ENCODE measurements around the gene NDOR1.

NDOR1 gene

DNA sequence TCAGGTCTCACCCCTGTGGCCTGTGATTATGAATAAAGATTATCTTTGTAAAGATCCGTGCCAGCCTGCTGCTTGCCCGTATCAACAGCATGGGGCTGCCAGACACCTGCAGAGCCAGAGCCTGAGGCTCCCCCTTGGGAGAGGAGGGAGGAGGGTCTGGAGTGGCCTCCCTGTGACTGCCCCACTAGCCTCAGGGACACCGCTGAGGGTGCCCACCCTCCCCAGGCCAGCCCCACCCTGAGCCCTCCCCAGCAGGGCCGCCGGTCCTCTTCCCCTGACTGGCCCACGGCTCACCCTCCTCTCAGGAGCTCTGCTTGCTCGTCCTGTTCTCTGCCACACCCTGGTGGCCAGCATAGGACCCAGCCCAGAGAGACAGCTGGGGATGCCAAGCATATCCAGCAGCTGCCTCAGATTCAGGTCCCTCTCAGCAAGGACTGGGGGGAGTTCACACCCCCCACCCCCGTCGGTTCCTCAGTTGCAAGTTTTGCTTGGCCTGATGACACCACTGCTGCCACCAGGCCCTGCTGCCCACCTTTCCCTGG is 15.1 kb upstream of the NDOR1 start:
- no peak overlapping the region for H3K18ac ChIP-seq (ENCODE audit: low read length)
- no peak overlapping the region for H3K4ac ChIP-seq (ENCODE audit: low read depth, low read length)
- no CpG with 5 or more reads among the region's 9 CpGs for whole genome bisulfite sequencing (ENCODE audit: extremely low coverage, insufficient coverage, insufficient read length)
- no peak overlapping the region for H2BK5ac ChIP-seq (ENCODE audit: low read depth, low read length, poor library complexity)
- H3K4me3 ChIP-seq (ENCODE audit: low read depth, low read length), result no peak overlapping the region
- no peak overlapping the region for H2BK120ac ChIP-seq (ENCODE audit: insufficient read depth, low read length, poor library complexity)
- H3K4me1 ChIP-seq (ENCODE audit: control insufficient read depth in 1 of 2, insufficient read depth in 2 of 2, low read length in 2 of 2), result peaks cover 17 to 18% of the 10 kb centered on the region in 2 experiments
- no peak overlapping the region for H2AFZ ChIP-seq (ENCODE audit: insufficient read depth, low read length, poor library complexity)
- H3K9me3 ChIP-seq (ENCODE audit: insufficient read depth, low read depth, low read length), result no peaks in the 10 kb centered on the region
- no peak overlapping the region for H3K23ac ChIP-seq (ENCODE audit: low read length)
- peaks cover 8% of the 10 kb centered on the region for H3K79me2 ChIP-seq (ENCODE audit: control insufficient read depth, insufficient read depth, low read length, poor library complexity)
- H3K27ac ChIP-seq (ENCODE audit: low read depth, low read length), result no peak overlapping the region
- H4K12ac ChIP-seq (ENCODE audit: low read depth, low read length), result no peak overlapping the region
- H4K8ac ChIP-seq (ENCODE audit: low read depth, low read length), result no peak overlapping the region
- H3K36me3 ChIP-seq (ENCODE audit: control insufficient read depth in 1 of 2, insufficient read depth in 2 of 2, low read length in 2 of 2), result peaks cover 43 to 46% of the 10 kb centered on the region in 2 experiments
- DNase-seq, result no peak
- H4K91ac ChIP-seq (ENCODE audit: low read depth, low read length), result no peak overlapping the region
- no peak overlapping the region for H3K4me2 ChIP-seq (ENCODE audit: low read length)
- H3K79me1 ChIP-seq (ENCODE audit: low read length), result peaks cover 5% of the 10 kb centered on the region
- H3K9ac ChIP-seq (ENCODE audit: low read length), result no peak overlapping the region
- no peak overlapping the region for H2BK12ac ChIP-seq (ENCODE audit: low read length)
- H2AK5ac ChIP-seq (ENCODE audit: low read length), result no peak overlapping the region
- H3K14ac ChIP-seq (ENCODE audit: low read length), result no peak overlapping the region
- H3K27me3 ChIP-seq (ENCODE audit: insufficient read depth, low read length), result no peaks in the 10 kb centered on the region

DNA sequence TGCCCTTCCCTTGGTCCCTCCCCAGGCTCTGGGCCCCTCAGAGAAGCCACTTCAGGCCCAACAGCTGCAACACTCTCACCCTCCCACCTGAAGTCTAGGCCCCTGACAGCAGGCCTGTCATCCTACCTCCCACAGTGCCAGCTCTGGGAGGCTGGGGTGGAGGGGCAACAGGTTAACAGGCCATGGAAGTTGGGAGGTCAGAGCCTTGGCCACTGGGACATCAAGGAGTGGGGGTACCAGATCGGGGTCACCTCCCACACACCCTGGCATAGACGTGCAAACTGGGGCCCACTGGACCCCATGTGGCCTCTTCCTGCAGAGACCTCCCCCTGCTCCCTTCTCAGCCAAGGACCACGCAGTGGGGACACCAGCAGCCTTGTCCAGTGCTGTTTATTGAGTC is 14.3 kb upstream of the NDOR1 start:
- Histone ChIP-seq H3K4me3 (ENCODE audit: low read depth, low read length) (no peak overlapping the region), H3K14ac (ENCODE audit: low read length) (no peak overlapping the region), H3K4me2 (ENCODE audit: low read length) (no peak overlapping the region), H3K27ac (ENCODE audit: low read depth, low read length) (no peak overlapping the region), H3K36me3 (ENCODE audit: control insufficient read depth in 1 of 2, insufficient read depth in 2 of 2, low read length in 2 of 2) (peaks cover 34 to 39% of the 10 kb centered on the region in 2 experiments), H4K8ac (ENCODE audit: low read depth, low read length) (no peak overlapping the region), H3K79me2 (ENCODE audit: control insufficient read depth, insufficient read depth, low read length, poor library complexity) (peaks cover 8% of the 10 kb centered on the region), H2AFZ (ENCODE audit: insufficient read depth, low read length, poor library complexity) (no peak overlapping the region), H3K79me1 (ENCODE audit: low read length) (peaks cover 5% of the 10 kb centered on the region), H3K9ac (ENCODE audit: low read length) (no peak overlapping the region), H2BK5ac (ENCODE audit: low read depth, low read length, poor library complexity) (no peak overlapping the region), H4K91ac (ENCODE audit: low read depth, low read length) (no peak overlapping the region), H3K4me1 (ENCODE audit: control insufficient read depth in 1 of 2, insufficient read depth in 2 of 2, low read length in 2 of 2) (peaks cover 17 to 18% of the 10 kb centered on the region in 2 experiments), H2BK12ac (ENCODE audit: low read length) (no peak overlapping the region), H3K18ac (ENCODE audit: low read length) (no peak overlapping the region), H3K27me3 (ENCODE audit: insufficient read depth, low read length) (no peaks in the 10 kb centered on the region), H3K23ac (ENCODE audit: low read length) (no peak overlapping the region), H3K9me3 (ENCODE audit: insufficient read depth, low read depth, low read length) (no peaks in the 10 kb centered on the region), H2AK5ac (ENCODE audit: low read length) (no peak overlapping the region), H4K12ac (ENCODE audit: low read depth, low read length) (no peak overlapping the region), H2BK120ac (ENCODE audit: insufficient read depth, low read length, poor library complexity) (no peak overlapping the region), H3K4ac (ENCODE audit: low read depth, low read length) (no peak overlapping the region)
- WGBS (ENCODE audit: extremely low coverage, insufficient coverage, insufficient read length), result no CpG with 5 or more reads among the region's 3 CpGs
- DNase-seq, result no peak

DNA sequence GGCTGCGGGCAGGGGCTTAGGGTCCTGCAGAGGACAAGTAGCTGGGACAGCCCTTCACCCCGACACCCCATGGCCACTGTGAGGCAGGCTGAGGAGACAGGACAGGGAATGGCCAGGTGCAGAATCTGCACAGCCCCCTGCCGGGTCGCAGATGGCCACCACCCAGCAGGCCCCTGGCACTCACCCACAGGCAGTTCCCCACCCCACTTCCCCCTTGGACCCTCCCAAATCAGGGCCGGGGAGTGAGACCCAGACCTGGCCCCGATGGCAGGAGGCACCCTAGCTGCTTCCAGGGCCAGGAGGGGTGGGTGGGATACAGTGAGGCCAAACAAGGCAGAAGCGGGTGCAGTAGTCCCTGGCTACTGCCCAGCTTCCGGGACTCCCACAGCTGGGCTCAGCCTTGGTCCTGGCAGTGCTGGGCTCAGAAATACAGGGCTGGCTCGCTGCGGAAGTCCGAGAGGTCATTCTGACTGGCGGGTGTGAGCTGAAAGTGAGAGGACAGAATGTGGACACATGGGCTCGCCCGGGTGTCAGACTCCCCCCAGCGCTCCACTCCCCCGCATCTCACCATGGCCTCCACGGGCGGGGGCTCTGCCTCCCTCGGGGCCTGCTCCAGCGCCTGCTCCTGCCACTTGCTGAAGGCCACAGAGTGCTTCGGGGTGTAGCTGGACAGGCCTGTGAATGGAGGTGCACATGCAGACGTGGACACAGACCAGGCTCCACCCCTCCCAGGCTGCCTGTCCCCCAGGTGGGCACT is 13.6 kb upstream of the NDOR1 start:
- Histone ChIP-seq H2BK120ac (ENCODE audit: insufficient read depth, low read length, poor library complexity) (no peak overlapping the region), H3K23ac (ENCODE audit: low read length) (no peak overlapping the region), H3K27me3 (ENCODE audit: insufficient read depth, low read length) (no peaks in the 10 kb centered on the region), H2AK5ac (ENCODE audit: low read length) (no peak overlapping the region), H4K91ac (ENCODE audit: low read depth, low read length) (no peak overlapping the region), H3K9me3 (ENCODE audit: insufficient read depth, low read depth, low read length) (no peaks in the 10 kb centered on the region), H3K79me2 (ENCODE audit: control insufficient read depth, insufficient read depth, low read length, poor library complexity) (peaks cover 8% of the 10 kb centered on the region), H3K4ac (ENCODE audit: low read depth, low read length) (no peak overlapping the region), H3K14ac (ENCODE audit: low read length) (no peak overlapping the region), H2BK5ac (ENCODE audit: low read depth, low read length, poor library complexity) (no peak overlapping the region), H4K12ac (ENCODE audit: low read depth, low read length) (no peak overlapping the region), H3K9ac (ENCODE audit: low read length) (no peak overlapping the region), H3K4me2 (ENCODE audit: low read length) (no peak overlapping the region), H2AFZ (ENCODE audit: insufficient read depth, low read length, poor library complexity) (no peak overlapping the region), H3K27ac (ENCODE audit: low read depth, low read length) (no peak overlapping the region), H3K18ac (ENCODE audit: low read length) (no peak overlapping the region), H2BK12ac (ENCODE audit: low read length) (no peak overlapping the region), H3K79me1 (ENCODE audit: low read length) (peaks cover 5% of the 10 kb centered on the region), H3K4me1 (ENCODE audit: control insufficient read depth in 1 of 2, insufficient read depth in 2 of 2, low read length in 2 of 2) (peaks cover 17 to 18% of the 10 kb centered on the region in 2 experiments), H3K36me3 (ENCODE audit: control insufficient read depth in 1 of 2, insufficient read depth in 2 of 2, low read length in 2 of 2) (peaks cover 29 to 34% of the 10 kb centered on the region in 2 experiments), H4K8ac (ENCODE audit: low read depth, low read length) (no peak overlapping the region), H3K4me3 (ENCODE audit: low read depth, low read length) (no peak overlapping the region)
- no CpG with 5 or more reads among the region's 22 CpGs for WGBS (ENCODE audit: extremely low coverage, insufficient coverage, insufficient read length)
- DNase-seq, result no peak

DNA sequence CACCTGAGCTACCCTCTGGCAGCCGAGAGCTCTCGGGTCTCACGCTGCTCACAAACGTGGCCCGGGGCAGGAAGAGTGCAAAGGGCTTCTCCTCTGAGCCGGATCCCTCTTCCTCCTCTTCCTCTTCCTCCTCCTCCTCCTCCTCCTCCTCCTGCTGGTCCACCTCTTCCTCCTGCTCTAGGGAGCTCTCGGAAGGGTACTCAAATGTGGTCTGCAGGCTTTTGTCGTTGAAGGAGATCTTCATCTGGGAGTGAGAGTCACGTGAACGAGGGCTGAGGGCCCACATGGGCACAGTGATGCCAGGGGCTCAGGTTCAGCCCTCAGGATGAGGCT is 13.1 kb upstream of the NDOR1 start:
- no peak overlapping the region for H4K8ac ChIP-seq (ENCODE audit: low read depth, low read length)
- no peaks in the 10 kb centered on the region for H3K9me3 ChIP-seq (ENCODE audit: insufficient read depth, low read depth, low read length)
- H3K27ac ChIP-seq (ENCODE audit: low read depth, low read length), result no peak overlapping the region
- H3K36me3 ChIP-seq (ENCODE audit: control insufficient read depth in 1 of 2, insufficient read depth in 2 of 2, low read length in 2 of 2), result peaks cover 27 to 32% of the 10 kb centered on the region in 2 experiments
- no peak overlapping the region for H3K4me3 ChIP-seq (ENCODE audit: low read depth, low read length)
- no peaks in the 10 kb centered on the region for H3K27me3 ChIP-seq (ENCODE audit: insufficient read depth, low read length)
- H3K4me2 ChIP-seq (ENCODE audit: low read length), result no peak overlapping the region
- no peak overlapping the region for H2AK5ac ChIP-seq (ENCODE audit: low read length)
- no peak overlapping the region for H2BK12ac ChIP-seq (ENCODE audit: low read length)
- no peak overlapping the region for H4K91ac ChIP-seq (ENCODE audit: low read depth, low read length)
- H2BK5ac ChIP-seq (ENCODE audit: low read depth, low read length, poor library complexity), result no peak overlapping the region
- no peak for DNase-seq
- H3K23ac ChIP-seq (ENCODE audit: low read length), result no peak overlapping the region
- no CpG with 5 or more reads among the region's 10 CpGs for WGBS (ENCODE audit: extremely low coverage, insufficient coverage, insufficient read length)
- H3K18ac ChIP-seq (ENCODE audit: low read length), result no peak overlapping the region
- H2BK120ac ChIP-seq (ENCODE audit: insufficient read depth, low read length, poor library complexity), result no peak overlapping the region
- no peak overlapping the region for H3K4ac ChIP-seq (ENCODE audit: low read depth, low read length)
- no peak overlapping the region for H3K14ac ChIP-seq (ENCODE audit: low read length)
- no peak overlapping the region for H3K9ac ChIP-seq (ENCODE audit: low read length)
- peaks cover 8% of the 10 kb centered on the region for H3K79me2 ChIP-seq (ENCODE audit: control insufficient read depth, insufficient read depth, low read length, poor library complexity)
- H2AFZ ChIP-seq (ENCODE audit: insufficient read depth, low read length, poor library complexity), result no peak overlapping the region
- no peak overlapping the region for H4K12ac ChIP-seq (ENCODE audit: low read depth, low read length)
- H3K79me1 ChIP-seq (ENCODE audit: low read length), result peaks cover 5% of the 10 kb centered on the region
- peaks cover 13 to 15% of the 10 kb centered on the region in 2 experiments for H3K4me1 ChIP-seq (ENCODE audit: control insufficient read depth in 1 of 2, insufficient read depth in 2 of 2, low read length in 2 of 2)

Data from trophoblast cell (in vitro differentiated cells and primary cell).